ENCODE data around the gene NOTCH2. TPM values are rescaled to one million over a fixed set of nuclear protein-coding genes. Genes with fewer than 3 reads are reported as not detected.

Gene NOTCH2
- polyA plus RNA-seq, 3 donors: 6.4 to 29.0 (median 15.4) TPM

DNA sequence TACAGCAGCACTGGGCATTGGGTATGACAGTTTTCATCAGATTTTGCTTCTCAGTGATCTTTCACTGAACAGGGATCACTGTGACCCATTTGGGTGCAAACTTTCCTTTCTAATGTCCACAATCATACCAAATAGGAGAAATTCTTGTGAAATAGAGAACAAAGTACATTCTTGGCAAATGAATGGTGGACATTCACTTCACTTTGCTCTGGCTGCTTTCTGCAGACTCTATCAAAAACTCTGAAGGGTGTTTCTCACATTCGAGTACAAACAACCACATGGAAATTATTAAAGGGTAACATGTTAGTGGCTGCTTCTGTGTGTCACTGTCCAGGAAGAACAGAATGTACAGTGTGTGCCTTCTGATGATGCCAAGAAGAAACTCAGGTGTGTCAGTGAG is 111.2 kb downstream of the NOTCH2 start:
- no peak overlapping the region for H3K27ac ChIP-seq (ENCODE audit: low read depth, low read length)
- WGBS, 3 donors: 40 to 56% (median 51%) methylated on average over 1 of the region's 1 CpG

DNA sequence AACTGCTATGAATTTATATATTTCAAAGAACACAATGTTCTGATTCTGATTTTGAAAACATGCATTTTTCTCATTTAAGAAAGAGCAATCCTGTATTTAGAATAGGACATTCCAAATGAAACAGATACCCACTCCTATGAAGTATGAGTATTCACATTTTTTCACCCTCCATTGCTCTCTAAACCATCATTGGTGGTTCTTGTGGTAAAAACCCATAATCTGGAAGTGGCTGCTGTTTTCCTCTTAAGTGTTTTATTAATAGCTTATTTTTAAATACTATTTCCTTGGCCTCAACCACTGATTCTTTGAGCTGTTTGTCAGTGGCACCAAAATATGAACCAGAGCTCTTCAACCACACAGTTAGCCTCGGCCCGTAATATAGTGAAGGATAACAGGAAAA is 113.2 kb downstream of the NOTCH2 start:
- no peak overlapping the region for H3K27ac ChIP-seq (ENCODE audit: low read depth, low read length)
- WGBS, 3 donors: 70 to 86% (median 70%) methylated on average over 2 of the region's 2 CpGs

DNA sequence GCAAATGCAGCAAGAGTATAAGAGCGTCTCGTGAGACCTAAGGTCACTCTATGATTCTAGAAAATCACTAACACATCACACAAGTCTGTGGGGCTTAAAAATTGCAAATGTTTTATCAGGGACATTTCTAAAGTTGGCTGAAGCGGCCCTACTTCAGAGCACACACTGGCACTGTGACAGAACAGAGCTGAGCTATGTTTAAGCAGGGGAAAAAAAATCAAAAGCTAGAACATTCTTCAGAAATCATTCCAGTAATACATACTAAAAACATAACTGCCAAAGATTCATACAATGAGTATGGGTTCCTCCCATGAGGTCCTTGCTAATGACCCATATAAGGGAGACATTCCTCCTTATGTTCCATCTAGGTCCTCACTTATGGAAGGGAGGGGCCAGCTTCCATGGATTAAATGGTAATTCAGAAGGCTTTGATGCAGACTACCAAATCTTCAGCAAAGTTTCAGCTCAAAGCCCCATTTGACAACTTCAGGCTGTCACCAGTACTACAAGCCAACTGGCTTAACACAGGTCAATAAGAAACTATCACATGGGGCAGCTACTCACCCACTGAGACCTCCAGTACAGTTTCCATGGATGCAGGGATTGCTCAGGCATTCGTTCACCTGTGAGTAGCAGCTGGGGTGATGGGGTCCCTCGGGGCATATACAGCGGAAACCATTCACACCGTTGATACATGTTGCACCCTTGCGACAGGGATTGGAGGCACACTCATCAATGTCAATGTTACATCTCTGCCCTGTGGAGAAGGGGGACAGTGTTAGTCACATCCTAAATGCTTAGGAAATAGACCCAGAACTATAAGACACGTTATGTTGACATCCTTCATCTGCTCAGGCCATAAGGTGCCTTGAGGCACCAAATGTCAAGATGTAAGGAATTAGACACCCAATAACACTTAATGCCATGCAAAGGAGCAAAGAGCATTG is 114.7 kb downstream of the NOTCH2 start:
- whole genome bisulfite sequencing, 3 donors: 78 to 86% (median 86%) methylated on average over 9 of the region's 9 CpGs
- no peak overlapping the region for H3K27ac ChIP-seq (ENCODE audit: low read depth, low read length)

DNA sequence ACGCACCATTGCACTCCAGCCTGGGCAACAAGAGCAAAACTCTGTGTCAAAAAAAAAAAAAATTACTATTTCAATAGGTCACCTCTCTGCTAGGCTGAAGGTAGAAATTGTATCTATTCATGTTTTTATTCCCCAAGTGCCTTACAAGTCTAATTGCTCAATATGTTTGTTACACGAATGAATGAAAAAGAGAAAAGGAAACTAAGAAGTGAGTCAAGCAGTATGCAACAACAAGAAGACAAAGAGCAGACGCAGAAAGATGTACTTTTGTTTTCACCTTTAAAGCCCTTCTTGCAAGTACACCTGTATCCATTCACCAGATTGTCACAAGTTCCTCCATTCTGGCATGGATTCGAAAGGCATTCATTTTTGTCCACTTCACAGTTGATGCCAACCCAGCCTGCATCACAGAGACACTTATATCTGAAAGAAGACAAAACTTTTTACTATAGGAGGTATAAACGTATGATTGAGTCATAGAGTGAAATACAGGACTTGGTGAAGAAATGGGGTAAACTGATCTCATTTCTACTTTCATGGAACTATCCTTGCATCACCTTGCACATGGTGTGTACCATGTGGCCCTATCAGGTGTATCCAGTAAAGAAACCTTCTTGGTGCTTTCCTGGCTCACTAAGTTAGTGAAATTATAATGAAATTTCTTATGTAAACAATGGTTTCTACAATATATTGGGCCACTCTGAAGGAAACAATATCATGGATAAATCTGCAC is 116.0 kb downstream of the NOTCH2 start:
- no peak overlapping the region for H3K27ac ChIP-seq (ENCODE audit: low read depth, low read length)
- 80 to 89% (median 87%) methylated on average over 5 of the region's 5 CpGs for WGBS, 3 donors

DNA sequence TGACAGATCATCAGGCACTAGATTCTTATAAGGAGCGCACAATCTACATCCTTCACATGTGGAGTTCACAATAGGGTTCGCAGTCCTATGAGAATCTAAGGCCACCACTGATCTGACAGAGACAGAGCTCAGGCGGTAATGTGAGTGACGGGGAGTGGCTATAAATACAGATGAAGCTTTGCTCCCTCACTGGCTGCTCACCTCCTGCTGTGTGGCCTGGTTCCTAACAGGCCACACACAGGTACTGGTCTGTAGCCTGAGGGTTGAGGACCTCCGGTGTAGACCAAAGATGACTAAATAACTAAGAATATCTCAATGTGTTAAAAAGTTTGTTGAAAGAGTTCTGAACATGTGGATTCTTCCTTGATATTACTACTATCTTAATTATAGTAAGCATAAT is 117.0 kb downstream of the NOTCH2 start:
- WGBS, 3 donors: 95 to 97% (median 96%) methylated on average over 5 of the region's 5 CpGs
- H3K27ac ChIP-seq (ENCODE audit: low read depth, low read length): no peak overlapping the region

DNA sequence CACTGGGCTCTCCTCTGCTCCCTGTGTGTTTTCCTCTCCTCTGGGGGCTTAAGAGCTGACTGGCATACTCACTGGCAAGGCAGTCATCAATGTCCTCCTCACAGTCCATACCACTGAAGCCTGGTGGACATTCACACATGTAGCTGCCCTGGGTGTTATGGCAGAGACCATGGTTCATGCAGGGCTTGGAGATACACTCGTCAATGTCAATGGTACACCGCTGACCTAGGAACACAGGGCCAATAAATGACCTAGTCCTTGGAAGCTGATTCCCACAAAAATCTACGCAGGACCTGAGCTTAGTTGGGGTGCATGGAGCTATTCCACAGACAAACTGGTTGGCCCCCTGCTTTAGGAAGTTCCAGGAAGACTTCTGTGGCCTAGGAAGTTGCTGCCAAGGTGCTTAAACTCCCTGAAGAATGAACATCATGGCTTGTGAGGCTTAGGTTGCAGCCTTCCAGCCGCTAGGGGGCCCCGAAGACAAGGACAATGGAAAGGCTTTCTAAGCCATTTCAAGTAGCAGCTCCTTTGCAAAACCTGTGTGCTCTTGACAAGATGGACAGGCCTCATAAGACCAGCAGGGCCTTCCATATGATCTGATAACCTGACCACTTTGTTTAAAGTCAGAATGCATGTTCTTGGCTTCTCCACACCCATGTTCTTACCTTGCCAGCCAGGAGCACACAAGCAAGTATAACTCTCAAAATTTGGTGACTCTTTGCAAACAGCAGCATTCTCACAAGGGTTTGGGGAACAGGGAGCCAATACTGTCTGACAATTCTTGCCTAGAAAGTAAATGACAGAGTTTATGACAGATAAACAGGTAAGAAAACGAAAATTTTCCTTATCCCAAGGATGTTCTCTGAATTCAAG is 120.9 kb downstream of the NOTCH2 start:
- 48 to 52% (median 49%) methylated on average over 6 of the region's 6 CpGs for WGBS, 3 donors
- no peak overlapping the region for H3K27ac ChIP-seq (ENCODE audit: low read depth, low read length)

DNA sequence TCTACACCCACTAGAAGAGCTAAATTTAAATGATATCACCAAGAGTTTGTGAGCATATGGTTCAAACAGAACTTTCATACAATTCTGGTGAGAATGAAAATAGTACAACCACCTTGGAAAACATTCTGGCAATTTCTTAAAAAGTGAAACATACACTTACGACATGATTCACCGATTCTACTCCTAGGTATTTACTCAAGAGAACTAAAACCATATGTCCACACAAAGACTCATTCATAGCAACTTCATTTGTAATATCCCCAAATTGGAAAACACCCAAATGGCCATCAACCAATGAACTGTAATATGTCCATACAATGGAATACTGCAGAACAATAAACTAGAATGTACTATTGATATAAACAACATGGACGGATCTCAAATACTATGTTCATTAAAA is 122.0 kb downstream of the NOTCH2 start:
- no peak overlapping the region for H3K27ac ChIP-seq (ENCODE audit: low read depth, low read length)
- 69 to 83% (median 74%) methylated on average over 3 of the region's 3 CpGs for WGBS, 3 donors

DNA sequence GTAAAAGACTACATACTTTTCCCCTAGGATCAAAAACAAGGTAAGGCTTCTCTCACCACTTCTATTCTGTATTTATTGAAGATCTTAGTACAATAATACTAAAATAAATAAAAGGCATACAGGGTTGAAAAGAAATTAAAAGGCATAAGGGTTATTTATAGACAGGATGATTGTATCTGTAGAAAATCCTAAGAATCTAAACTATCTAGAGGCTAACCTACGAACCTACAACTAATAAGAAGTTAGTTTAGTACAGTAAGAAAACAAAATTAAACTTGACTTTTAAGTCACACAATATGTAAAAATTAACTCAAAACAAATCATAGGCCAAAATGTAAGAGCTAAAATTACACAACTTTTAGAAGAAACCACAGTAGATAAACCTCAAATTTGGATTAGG is 122.7 kb downstream of the NOTCH2 start:
- H3K27ac ChIP-seq (ENCODE audit: low read depth, low read length): no peak overlapping the region
- WGBS, 3 donors: 63 to 65% (median 64%) methylated on average over 1 of the region's 1 CpG

DNA sequence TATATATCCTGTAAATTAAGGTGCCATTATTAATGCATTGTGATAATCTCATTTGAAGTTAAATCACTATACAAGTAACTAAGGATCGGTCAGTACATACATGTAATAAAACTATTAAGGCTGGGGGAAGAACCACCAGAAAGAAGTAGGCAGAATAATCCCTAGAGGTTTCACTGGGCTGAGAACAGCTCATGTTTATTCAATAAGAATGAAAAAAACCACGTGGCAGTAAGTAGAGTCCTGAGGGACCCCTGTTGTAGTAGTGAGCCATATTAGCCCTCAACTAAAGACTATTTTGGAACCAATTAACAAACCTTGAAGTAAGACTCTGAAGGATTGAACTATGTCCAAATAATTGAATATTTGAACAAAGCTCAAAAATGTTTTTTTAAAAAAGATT is 126.2 kb downstream of the NOTCH2 start:
- no peak overlapping the region for H3K27ac ChIP-seq (ENCODE audit: low read depth, low read length)
- whole genome bisulfite sequencing, 3 donors: 59 to 69% (median 64%) methylated on average over 2 of the region's 2 CpGs

DNA sequence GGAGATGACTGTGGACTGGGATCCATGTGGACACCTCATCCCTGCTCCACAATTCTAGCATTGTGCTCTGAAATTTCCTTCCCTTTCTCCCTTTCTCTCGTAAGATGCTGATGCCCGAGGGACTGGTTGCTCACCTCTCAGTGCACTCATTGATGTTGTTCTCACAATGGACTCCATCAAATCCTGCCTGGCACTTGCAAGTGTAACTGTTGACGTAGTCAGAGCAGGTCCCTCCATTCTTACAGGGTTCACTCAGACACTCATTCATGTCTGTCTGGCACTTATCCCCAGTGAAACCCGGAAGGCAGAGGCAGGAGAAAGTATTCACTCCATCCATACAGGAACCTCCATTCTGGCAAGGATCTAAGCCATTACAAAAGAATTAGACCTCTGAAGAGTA is 128.1 kb downstream of the NOTCH2 start:
- H3K27ac ChIP-seq (ENCODE audit: low read depth, low read length): no peak overlapping the region
- WGBS, 3 donors: 86 to 87% (median 87%) methylated on average over 4 of the region's 4 CpGs

DNA sequence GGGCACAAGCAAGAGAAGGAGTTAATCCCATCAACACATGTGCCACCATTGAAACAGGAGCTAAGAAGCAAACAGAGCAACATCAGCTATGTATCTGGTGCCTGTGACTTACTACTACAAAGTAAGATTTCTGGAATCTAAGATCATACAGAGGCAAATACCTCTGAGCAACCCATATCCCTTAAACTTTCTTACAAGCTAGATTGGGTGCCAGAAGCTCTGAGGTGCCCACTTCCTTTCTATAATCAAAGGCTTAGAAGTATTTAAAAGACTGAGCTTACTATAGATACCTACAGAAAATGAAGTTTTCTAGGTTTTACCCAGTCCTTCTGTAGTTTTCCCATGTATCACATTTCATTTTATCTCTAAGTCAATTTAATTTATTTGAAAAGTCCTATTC is 128.8 kb downstream of the NOTCH2 start:
- no peak overlapping the region for H3K27ac ChIP-seq (ENCODE audit: low read depth, low read length)

DNA sequence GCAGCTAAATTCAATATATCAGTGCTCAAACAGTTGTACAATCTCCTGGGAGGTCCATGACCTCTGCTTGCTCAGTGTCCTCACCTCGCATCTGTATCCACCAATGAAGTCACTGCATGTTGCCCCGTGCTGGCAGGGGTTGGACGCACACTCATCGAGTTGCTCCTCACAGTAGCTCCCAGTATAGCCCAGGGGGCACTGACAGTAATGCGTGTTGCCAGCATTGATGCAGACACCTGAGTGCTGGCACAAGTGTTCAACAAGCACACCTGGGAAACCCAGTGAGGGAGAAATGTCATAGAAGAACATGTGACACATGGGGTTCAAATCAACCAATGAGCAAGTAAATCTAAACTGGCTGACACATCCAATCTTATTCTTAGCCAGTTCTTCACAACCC is 132.3 kb downstream of the NOTCH2 start:
- no peak overlapping the region for H3K27ac ChIP-seq (ENCODE audit: low read depth, low read length)
- 90 to 95% (median 91%) methylated on average over 5 of the region's 5 CpGs for WGBS, 3 donors

DNA sequence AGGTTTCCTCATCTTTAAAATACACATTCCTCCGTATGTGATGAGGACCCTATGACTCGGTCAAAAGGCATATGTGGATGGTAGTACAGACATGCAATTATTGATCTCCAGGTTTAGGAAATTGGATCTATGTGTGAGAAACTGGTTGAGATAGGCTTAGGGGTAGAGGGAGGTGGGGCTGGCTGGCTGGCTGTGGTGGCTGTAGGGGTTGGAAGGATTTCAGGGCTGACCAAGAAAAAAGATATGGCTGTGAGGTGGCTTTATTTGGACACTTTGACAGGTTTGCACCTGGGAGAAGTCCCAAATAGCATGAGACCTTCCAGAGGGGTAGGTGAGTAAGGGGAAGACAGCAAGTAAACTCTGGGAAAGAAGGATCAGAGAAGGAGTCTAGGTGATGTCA is 133.5 kb downstream of the NOTCH2 start:
- no peak overlapping the region for H3K27ac ChIP-seq (ENCODE audit: low read depth, low read length)

DNA sequence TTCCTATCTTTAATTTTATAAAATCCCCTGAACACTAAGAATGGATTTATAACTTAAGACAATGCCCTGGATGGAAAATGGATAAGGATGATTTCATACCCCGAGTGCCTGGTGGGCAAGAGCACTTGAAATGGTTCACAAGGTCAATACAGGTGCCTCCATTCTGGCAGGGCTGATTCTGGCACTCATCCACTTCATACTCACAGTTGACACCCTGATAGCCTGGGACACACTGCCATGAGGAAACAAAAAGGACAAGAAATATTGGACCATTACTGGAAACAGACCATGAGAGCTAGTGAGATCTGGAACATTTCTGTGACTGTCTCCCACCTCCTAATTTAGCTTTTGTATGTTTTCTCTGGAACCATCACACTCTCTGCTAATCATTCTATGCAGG is 134.1 kb downstream of the NOTCH2 start:
- H3K27ac ChIP-seq (ENCODE audit: low read depth, low read length): no peak overlapping the region
- WGBS, 3 donors: 23 to 90% (median 88%) methylated on average over 1 of the region's 1 CpG

More for the DNA sequence above, 133.5 kb downstream of the NOTCH2 start:
- WGBS, 3 donors: 89 to 99% (median 97%) methylated on average over 2 of the region's 2 CpGs

DNA sequence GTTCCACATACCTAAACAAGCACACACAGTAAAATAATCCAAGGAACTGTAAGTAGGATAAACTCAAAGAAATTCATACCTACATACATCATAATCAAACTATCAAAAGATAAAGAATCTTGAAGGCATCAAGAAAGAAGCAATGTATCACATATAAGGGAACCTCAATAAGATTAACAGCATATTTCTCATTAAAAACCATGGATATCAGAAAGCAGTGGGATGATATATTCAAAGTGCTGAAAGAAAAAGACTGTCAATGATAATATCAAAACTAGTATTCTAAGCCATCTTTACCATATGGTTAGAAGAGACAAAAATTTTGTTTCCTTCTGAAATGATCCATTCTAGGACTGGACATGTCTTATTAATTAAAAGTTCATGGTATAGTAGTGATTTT is 136.1 kb downstream of the NOTCH2 start:
- H3K27ac ChIP-seq (ENCODE audit: low read depth, low read length): no peak overlapping the region

DNA sequence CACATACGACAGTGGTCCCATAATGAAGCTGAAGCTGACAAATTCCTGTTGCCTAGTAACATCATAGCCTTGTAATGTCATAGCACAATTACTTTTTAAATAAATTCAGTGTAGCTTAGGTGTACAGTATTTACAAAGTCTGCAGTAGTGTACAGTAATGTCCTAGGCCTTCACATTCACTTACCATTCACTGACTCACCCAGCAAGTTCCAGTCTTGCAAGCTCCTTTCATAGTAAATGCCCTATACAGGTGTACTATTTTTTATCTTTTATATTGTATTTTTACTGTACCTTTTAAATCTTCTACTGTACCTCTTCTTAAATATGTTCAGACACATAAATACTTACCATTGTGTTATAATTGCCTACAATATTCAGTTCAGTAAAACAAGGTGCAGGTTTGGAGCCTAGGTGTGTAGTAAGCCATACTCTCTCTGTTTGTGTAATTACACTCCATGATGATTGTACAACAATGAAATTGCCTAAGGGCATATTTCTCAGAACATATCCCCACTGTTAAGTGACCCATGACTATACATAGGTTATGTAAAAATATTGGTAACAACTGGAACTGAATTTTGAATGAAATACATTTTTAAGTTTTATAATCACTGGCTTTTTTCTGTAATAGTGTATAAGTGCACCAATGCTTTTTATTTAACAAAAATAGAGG is 139.7 kb downstream of the NOTCH2 start:
- no peak overlapping the region for H3K27ac ChIP-seq (ENCODE audit: low read depth, low read length)
- 89 to 100% (median 93%) methylated on average over 1 of the region's 1 CpG for WGBS, 3 donors

DNA sequence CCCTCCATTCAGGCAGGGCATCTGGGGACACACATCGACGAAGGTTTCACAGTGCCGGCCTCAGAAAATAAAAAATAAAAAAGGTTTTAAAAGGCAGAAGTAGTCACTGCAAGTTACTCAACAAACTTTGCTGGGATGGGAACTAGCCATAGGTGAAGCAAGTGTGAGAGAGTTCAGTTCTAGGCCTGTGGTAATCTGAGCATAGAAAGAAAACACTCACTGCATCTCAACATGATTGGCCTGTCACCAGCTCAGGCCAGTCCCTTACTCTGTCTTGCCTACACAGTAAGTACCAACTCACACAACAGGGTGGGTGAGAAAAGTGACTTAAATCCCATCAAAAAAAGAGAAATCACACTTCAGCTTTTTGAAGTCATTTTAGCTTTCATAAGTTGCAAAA is 142.9 kb downstream of the NOTCH2 start:
- WGBS, 3 donors: 89 to 93% (median 92%) methylated on average over 3 of the region's 3 CpGs
- H3K27ac ChIP-seq (ENCODE audit: low read depth, low read length): no peak overlapping the region

Data from adipose tissue (tissue), 3 donors.